Skeletal muscle satellite cell (primary cell): Measurements from ENCODE around the gene GINM1. TPM values are rescaled to one million over a fixed set of nuclear protein-coding genes. Genes with fewer than 3 reads are reported as not detected.

Experiments used
- H3K27me3 ChIP-seq: 2 replicates; pipeline ENCODE4 v1.7.0; 2013; ENCODE audit warnings: low read length; ENCODE audit not compliant: control insufficient read depth, insufficient read depth
- H3K36me3 ChIP-seq: 2 replicates; pipeline ENCODE4 v1.7.0; 2013; ENCODE audit warnings: mild to moderate bottlenecking, control low read depth, low read length; ENCODE audit not compliant: insufficient read depth
- H3K4me1 ChIP-seq: 2 replicates; pipeline ENCODE4 v1.7.0; 2013; ENCODE audit warnings: low read length; ENCODE audit not compliant: control insufficient read depth, insufficient read depth
- H3K4me2 ChIP-seq: 2 replicates; pipeline ENCODE4 v1.7.0; 2013; ENCODE audit warnings: mild to moderate bottlenecking, low read length
- H3K4me3 ChIP-seq: 2 replicates; pipeline ENCODE4 v1.7.0; 2013; ENCODE audit warnings: low read length
- H3K9ac ChIP-seq: 2 replicates; pipeline ENCODE4 v1.7.0; 2013; ENCODE audit warnings: mild to moderate bottlenecking, low read depth, low read length, moderate library complexity
- H3K9me3 ChIP-seq: replicated peaks from 2 replicates; pipeline ENCODE4 v1.7.0; 2013; ENCODE audit warnings: mild to moderate bottlenecking, control low read depth, low read length
- total RNA-seq: library from RNA; depleted of rRNA; stranded (reverse); fragments of >200 nt; gene quantifications from 2 replicates; pipeline ENCODE4 v1.2.3, GENCODE V29; 2012; rRNA removed

Gene GINM1
- total RNA-seq: 39.1 and 43.3 TPM in 2 replicates

DNA sequence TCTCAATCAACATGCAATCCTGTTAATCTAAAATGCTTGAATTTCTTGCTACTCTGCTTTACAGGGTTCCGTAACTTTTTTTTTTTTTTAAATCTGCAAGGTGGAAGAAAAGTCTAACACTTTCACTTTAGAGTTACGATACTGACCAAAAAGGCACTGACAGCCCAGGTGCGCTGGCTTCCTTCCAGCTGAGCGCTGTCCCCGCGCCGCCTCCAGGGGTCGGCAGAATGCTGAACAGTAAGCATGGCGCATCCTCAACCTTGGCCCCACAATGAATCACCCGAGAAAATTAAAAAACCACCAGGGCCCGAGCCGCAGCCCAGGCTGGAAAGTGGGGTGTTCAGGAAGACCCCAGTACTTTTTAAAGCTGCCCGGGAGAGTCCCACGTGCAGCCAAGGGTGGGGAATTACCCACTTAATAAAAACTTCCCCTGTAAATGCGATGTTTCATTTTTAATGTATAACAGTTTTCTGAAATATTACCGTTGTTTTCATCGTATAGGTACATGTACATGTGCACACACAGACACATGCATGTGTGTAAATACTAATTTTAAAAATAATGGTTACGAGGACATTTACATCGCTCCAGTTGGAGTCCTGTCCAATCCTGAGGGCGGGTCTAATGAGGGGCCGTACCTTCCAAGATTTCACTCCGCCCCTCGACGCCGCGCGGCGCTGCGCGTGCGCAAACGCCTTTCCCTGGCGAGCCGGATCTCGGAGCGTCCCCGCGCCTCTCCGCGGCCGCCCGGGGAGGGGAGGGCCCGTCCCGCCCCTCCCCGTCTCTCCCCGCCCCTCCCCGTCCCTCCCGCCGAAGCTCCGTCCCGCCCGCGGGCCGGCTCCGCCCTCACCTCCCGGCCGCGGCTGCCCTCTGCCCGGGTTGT is at the start of gene GINM1:
TSS of gene GINM1 (plus strand) at position 849 of the 883 bp plus-strand sequence. CDS start 40 bp downstream, outside the sequence.
- Histone ChIP-seq H3K4me1 (peaks cover 15% of the 10 kb centered on the region), H3K9ac (peak within 1 kb of the TSS; percentile 90), H3K9me3 (no peaks in the 10 kb centered on the region), H3K27me3 (no peaks in the 10 kb centered on the region), H3K36me3 (no peaks in the 10 kb centered on the region), H3K4me3 (peak within 1 kb of the TSS; percentile 96), H3K4me2 (peak within 1 kb of the TSS; percentile 98)

- Histone ChIP-seq H3K9ac (no peak overlapping the region), H3K9me3 (no peaks in the 10 kb centered on the region), H3K36me3 (peaks cover 48% of the 10 kb centered on the region), H3K27me3 (no peaks in the 10 kb centered on the region), H3K4me2 (no peak overlapping the region), H3K4me3 (no peak overlapping the region), H3K4me1 (no peaks in the 10 kb centered on the region)
Measured at GRCh38 chr6:149529650-149530049, 36.5 kb upstream of the GINM1 start.

GRCh38 chr6:149534742-149535141 is 31.4 kb upstream of the GINM1 start:
- Histone ChIP-seq H3K36me3 (peaks cover 57% of the 10 kb centered on the region), H3K9me3 (no peaks in the 10 kb centered on the region), H3K27me3 (no peaks in the 10 kb centered on the region), H3K4me2 (no peak overlapping the region), H3K4me3 (no peak overlapping the region), H3K4me1 (no peaks in the 10 kb centered on the region), H3K9ac (no peak overlapping the region)

DNA sequence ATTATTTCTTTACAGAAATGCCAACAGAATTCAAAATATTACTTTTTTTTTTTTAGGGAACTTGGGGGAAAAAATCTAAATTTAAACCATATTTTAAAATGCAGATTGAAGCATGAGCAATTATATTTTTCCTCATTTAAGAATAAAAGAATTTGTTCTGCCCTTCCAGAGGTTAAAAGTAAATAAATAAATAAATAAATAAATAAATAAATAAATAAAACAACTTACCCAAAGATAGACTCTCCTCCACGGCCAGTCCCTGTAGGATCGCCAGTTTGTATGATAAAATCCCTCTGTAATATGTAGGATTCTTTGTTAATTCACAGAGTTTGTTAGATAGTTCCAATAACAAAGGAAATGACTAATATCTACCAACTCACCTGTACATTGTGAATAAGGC is 25.0 kb upstream of the GINM1 start:
- Histone ChIP-seq H3K27me3 (no peaks in the 10 kb centered on the region), H3K4me1 (peaks cover 19% of the 10 kb centered on the region), H3K36me3 (peaks cover 33% of the 10 kb centered on the region)

DNA sequence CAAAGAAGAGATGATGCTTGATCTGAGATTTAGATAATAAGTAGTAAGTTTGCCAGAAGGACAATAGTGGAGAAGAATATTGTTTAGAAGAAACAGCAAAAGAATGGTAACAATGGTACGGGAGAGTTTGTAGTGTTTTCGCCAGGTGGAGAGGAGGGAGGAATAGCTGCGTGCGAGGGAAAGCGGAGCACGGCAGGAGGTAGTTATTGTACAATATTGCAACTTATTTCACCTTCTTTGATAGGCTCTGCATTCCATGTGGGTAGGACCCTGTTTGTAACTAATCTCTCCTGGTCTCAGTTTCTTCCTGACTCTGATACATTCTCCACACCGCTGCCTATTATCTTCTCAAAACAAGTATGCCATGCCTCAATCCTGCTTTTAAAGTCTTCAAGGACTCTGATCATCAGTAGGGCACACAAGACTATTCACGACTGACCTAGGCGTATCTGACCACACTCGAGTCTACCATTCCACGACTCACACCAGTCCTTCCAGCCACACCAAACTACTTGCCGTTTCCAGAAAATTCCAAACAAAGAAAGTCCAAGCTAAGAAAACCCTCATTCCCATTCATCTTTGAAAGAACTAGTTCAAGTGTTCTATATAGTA is 21.4 kb upstream of the GINM1 start:
- no peaks in the 10 kb centered on the region for H3K9me3 ChIP-seq
- peak overlapping the region; percentile 86 for H3K4me3 ChIP-seq
- peaks cover 8% of the 10 kb centered on the region for H3K36me3 ChIP-seq
- H3K9ac ChIP-seq: peak overlapping the region; percentile 100
- H3K27me3 ChIP-seq: peaks cover 5% of the 10 kb centered on the region
- peak overlapping the region; percentile 98 for H3K4me2 ChIP-seq
- H3K4me1 ChIP-seq: peaks cover 19% of the 10 kb centered on the region

More for the DNA sequence above, 25.0 kb upstream of the GINM1 start:
- H3K9me3 ChIP-seq: no peaks in the 10 kb centered on the region
- no peak overlapping the region for H3K4me2 ChIP-seq
- no peak overlapping the region for H3K9ac ChIP-seq
- no peak overlapping the region for H3K4me3 ChIP-seq

DNA sequence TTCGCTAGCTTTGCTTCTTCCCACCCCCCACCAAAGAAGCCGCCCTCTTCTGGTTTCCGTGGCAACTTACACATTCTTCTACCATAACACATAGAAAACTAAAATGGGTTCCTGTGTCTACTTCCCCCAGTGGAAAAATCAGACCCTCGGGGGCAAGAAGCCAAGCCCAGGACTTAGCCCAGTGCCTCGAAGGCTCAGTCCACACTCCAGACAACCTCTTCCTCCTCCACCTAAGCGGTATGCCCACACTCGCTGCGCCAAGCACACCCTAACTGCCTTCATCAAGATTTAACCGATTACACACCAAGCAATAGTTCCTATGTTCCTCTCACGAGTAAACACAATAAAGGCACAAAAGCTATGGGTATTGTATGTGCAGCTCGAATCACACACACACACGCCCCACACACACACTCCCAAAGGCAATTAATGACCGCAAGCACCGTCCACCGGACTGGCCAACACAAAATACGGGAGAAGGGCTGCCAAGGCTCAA is 20.9 kb upstream of the GINM1 start:
- no peaks in the 10 kb centered on the region for H3K9me3 ChIP-seq
- H3K4me1 ChIP-seq: peaks cover 19% of the 10 kb centered on the region
- H3K36me3 ChIP-seq: peaks cover 5% of the 10 kb centered on the region
- peak overlapping the region; percentile 100 for H3K9ac ChIP-seq
- peak overlapping the region; percentile 86 for H3K4me3 ChIP-seq
- peaks cover 6% of the 10 kb centered on the region for H3K27me3 ChIP-seq
- peak overlapping the region; percentile 98 for H3K4me2 ChIP-seq

DNA sequence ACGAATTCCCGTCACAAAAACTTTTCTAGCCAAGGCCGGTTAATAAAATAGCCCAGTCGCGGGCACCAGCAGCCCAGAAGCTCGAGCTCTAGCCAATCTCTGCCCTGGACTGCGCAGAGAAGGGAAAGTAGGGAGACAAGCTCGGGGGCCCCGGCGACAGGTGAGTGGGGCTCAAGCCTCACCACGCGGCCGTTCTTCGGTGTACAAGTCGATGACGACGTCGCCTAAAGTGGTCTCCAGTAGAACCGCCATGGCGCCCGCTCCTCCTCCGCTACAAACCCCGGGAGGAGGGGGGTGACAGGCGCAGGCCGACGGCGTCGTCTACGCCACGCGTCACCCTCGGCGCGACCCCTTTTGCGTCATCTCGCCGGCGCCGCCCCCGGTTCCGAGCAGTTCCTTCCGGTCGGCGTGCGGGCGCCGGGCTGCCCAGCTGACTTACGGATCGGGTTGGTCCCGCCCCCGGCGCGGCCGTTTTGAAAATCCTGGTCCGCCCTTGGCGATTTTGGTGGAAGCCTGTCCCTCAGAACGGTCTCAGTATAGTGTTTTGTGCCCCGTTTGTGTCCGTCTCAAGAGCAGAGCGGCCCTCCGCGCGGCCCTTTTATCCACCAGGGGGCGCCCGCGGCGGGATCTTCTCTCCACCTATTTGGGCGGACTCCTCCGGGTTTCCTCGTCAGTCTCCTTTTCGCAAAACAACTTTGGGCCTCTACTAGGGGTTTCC is 20.3 kb upstream of the GINM1 start, which contains the start of gene PPIL4:
TSS of gene PPIL4 (minus strand) at position 290 of the 718 bp plus-strand sequence. CDS start at position 252, 38 bp downstream.
- H3K27me3 ChIP-seq: peaks cover 11% of the 10 kb centered on the region
- peak within 1 kb of the TSS; percentile 100 for H3K9ac ChIP-seq
- H3K4me1 ChIP-seq: peaks cover 19% of the 10 kb centered on the region
- peak within 1 kb of the TSS; percentile 98 for H3K4me2 ChIP-seq
- peak within 1 kb of the TSS; percentile 86 for H3K4me3 ChIP-seq
- H3K36me3 ChIP-seq: peaks cover under 1% of the 10 kb centered on the region
- no peaks in the 10 kb centered on the region for H3K9me3 ChIP-seq

DNA sequence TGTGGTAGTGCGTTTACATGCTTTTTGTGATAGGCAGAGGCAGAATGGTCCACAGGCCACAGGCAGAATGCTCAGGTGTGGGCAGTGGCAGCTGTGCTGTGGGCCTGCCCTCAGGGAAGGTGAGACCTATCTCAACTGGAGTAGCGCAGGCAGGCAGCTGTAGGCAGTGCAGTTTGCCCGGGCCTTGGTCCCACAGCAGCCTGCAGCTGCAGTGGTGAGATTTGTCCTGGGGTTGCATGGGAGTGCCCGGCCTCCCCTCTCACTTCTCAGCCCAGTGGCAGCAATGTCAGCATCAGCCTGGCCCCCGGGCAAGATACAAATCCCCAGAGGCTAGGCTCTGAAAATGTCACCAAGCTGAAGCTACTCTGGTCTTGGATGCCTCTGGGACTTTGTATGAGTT is 14.3 kb upstream of the GINM1 start:
- Histone ChIP-seq H3K9me3 (no peaks in the 10 kb centered on the region), H3K4me3 (no peak overlapping the region), H3K9ac (no peak overlapping the region), H3K4me1 (no peaks in the 10 kb centered on the region), H3K27me3 (peaks cover 24% of the 10 kb centered on the region), H3K4me2 (no peak overlapping the region), H3K36me3 (no peaks in the 10 kb centered on the region)

DNA sequence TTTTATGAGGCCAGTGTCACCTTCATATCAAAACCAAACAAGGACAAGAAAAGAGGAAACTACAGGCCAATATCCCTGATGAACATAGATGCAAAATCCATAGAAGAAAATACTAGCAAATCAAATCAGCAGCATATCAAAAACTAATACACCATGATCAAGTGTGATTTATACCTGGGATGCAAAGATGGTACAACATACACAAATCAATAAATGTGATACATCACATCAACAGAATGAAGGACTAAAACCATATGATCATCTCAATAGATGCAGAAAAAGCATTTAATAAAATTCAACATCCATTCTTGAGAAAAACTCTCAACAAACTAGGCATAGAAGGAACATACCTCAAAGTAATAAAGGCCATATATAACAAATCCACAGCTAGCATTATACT is 8.1 kb upstream of the GINM1 start:
- Histone ChIP-seq H3K9me3 (no peaks in the 10 kb centered on the region), H3K4me1 (no peaks in the 10 kb centered on the region), H3K36me3 (no peaks in the 10 kb centered on the region), H3K27me3 (peaks cover 20% of the 10 kb centered on the region), H3K9ac (no peak overlapping the region), H3K4me2 (no peak overlapping the region), H3K4me3 (no peak overlapping the region)

GRCh38 chr6:149559389-149559788 is 6.8 kb upstream of the GINM1 start:
- no peaks in the 10 kb centered on the region for H3K36me3 ChIP-seq
- H3K4me2 ChIP-seq: no peak overlapping the region
- H3K27me3 ChIP-seq: peaks cover 13% of the 10 kb centered on the region
- H3K9me3 ChIP-seq: no peaks in the 10 kb centered on the region
- H3K9ac ChIP-seq: no peak overlapping the region
- H3K4me1 ChIP-seq: peaks cover 9% of the 10 kb centered on the region
- no peak overlapping the region for H3K4me3 ChIP-seq

GRCh38 chr6:149560736-149561135 is 5.4 kb upstream of the GINM1 start:
- H3K27me3 ChIP-seq: peaks cover 13% of the 10 kb centered on the region
- H3K36me3 ChIP-seq: no peaks in the 10 kb centered on the region
- H3K9me3 ChIP-seq: no peaks in the 10 kb centered on the region
- no peak overlapping the region for H3K4me2 ChIP-seq
- peaks cover 9% of the 10 kb centered on the region for H3K4me1 ChIP-seq
- no peak overlapping the region for H3K9ac ChIP-seq
- no peak overlapping the region for H3K4me3 ChIP-seq
